ENCODE results near the gene PP2D1.
"Not testable (repeated sequence)": the region's sequence is repeated elsewhere in the genome, so short reads cannot be mapped to it uniquely, and the experiment has no call there.

PP2D1 gene

DNA sequence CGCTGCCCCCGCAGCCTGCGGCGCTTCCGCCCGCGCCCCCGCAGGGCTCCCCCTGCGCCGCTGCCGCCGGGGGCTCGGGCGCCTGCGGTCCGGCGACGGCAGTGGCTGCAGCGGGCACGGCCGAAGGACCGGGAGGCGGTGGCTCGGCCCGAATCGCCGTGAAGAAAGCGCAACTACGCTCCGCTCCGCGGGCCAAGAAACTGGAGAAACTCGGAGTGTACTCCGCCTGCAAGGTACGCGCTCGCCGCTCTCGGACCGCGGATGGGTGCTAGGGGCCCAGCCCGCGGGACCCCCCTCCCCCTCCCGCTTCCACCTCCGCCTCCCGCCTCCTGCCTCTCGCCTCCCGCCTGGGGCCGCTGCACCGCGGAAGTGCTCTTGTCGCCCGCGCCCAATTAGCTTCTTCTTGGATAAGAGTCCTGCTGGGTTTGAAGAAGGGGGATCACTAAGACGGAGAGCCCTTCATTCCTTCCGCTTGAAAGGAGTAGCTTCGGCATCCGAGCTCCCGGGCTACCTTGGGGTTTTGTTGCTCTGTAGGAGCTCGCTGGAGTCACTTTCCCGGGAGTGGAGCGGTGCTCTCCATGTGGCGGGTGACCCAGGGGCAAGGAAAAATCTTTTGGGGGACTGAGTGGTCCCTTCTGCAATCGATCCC lies 28.6 kb upstream of the PP2D1 start:
- DNase-seq (ENCODE audit: low spot score): peak; percentile 85

DNA sequence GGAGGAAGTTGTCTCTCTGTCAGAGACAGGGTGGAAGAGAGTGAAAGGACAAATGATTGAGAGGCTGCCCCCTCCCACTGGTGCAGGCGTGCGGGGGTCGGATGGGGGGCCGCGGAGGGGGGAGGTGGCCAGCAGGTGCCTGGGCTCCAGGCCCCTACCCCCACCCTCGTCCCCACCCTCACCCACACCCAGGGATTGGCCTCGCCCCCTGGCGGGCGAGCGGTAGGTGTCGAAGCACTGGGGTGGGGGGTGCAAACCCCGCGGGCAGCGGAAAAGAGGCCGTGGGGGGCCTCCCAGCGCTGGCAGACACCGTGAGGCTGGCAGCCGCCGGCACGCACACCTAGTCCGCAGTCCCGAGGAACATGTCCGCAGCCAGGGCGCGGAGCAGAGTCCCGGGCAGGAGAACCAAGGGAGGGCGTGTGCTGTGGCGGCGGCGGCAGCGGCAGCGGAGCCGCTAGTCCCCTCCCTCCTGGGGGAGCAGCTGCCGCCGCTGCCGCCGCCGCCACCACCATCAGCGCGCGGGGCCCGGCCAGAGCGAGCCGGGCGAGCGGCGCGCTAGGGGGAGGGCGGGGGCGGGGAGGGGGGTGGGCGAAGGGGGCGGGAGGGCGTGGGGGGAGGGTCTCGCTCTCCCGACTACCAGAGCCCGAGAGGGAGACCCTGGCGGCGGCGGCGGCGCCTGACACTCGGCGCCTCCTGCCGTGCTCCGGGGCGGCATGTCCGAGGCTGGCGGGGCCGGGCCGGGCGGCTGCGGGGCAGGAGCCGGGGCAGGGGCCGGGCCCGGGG lies 27.9 kb upstream of the PP2D1 start, which contains the start of gene KAT2B:
TSS of gene KAT2B (plus strand) at position 682 of the 783 bp plus-strand sequence. CDS start at position 714, 32 bp downstream.
- peak; percentile 92 for DNase-seq (ENCODE audit: low spot score)

DNA sequence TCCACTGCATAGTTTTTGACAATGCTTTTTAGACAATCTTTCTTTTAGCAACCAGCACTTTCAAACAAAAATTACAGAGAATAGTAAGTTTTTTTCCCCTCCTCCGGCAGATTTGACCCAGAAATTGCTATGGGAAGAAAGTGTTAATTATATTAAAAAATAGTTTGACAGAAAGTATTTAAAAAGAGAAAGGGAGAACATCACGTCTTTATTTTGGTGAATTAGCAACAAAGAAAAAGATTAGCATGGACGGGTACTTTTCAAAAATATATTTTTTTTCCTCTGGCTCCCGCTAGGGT lies 27.4 kb upstream of the PP2D1 start:
- no peak for DNase-seq (ENCODE audit: low spot score)

DNA sequence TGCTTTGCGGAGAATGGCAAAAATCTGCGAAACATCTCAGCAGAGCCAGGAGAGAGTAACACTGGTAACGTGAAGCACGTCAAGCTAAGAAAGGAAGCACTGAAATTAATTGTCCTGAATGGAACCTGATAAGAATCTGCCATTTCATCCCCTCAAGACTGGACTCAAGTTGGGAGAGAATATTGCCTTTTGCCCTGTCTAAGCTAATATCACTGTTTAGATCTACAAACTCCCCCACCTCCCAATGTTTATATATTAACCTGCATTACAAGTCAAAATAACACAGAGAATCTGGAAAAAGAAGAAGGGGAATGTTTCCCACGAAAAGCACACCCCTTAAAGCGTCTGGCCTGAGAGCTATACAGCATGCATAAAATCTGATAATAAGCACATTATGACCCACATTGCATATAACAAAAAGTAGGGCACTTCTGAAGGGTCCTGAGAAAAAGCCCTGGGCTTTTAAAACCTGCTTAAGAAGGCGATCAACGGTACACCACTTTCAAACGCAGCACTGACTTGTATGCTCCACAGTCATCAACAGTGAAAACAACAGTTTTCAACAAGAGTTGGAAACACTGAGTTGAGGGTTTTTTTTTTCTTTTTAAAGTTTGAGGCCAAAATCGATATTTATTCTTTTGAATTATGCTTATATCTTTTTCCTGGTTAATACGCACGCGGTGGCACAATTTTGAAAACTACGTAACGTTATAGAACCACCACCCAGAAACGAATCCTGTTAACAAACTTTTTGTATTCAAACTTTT lies 26.8 kb upstream of the PP2D1 start:
- DNase-seq (ENCODE audit: low spot score): no peak

DNA sequence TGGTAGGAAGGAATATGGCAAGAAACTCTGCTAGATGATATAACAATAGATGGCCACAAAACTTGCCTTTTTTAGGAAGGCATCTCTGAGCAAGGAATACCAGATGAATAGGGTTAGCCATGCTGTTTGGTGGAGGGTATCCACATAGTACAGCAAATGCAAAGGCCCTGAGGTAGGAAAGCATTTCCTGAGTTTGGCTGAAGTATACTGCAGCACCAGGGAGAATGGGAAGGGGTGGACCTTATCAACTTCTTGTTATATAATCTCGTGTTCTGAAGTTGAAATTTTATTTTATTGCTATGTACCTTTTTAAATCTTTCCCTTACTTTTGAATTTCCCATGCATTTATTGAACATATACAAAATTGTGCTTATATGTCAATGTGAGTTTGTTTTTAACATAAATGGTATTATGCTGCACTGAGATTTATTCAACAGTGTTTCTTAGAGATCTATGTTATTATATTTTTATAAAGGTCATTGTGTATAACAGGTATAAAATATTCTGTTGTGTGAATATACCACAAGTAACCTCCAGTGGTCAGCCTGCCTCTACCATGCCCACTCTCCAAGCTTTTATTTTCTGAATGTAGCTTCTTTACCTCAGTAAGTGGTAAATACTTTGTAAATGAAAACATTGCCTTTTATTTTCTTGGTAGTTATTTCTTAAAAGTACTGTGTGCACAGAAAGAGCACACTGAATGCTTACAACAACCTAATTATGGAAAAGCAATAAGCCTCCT lies 25.4 kb upstream of the PP2D1 start:
- DNase-seq (ENCODE audit: low spot score): no peak

DNA sequence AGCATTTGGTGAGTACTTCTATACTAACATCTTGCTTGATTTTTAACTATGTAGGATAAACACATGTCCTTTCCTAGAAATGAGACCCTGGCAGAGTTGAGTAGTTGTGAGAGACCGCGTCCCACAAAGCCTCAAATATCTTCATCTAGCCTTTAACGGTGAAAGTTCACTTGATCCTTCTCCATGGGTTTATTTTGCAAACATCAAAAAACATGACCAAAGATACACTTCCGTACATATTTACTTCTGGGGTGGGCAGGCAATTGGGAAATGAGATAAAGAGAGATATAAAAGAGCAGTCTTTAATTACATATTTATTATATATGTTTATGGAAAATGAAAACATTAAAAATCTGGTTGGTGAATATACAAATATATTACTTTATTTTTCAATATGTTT lies 23.0 kb upstream of the PP2D1 start:
- no peak for DNase-seq (ENCODE audit: low spot score)

DNA sequence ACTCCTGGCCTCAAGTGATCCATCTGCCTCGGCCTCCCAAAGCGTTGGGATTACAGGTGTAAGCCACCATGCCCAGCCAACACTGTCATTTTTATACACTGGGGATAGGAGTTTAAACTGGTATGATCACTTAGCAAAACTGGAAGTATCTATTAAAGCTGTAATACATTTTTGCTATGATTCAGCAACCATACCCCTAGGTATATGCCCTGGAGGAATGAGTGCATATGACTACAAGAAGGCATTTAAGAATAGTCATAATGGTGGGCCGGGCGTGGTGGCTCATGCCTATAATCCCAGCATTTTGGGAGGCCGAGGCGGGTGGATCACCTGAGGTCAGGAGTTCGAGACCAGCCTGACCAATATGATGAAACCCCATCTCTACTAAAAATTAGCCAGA lies 19.9 kb upstream of the PP2D1 start:
- DNase-seq (ENCODE audit: low spot score): not testable (repeated sequence)

DNA sequence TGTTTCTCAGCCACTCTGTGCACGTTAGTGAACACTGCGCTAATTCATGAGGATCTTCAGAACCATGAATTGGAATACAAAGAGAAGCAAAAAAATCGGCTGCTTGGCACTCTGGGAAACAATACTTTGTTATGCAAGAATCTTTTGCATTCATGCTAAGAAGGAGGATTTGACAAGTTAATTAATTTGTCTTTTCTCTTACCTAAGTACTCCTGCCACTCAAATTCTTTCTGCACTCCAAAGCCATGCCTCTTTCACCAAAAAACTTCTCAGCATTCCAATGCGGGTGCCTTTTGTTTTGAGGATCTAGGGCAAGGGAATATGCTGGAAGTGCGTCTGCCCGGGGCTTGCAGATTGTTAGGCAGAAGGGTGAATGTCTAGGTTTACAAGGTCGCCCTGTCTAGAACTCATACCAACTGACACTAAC lies 16.9 kb upstream of the PP2D1 start:
- DNase-seq (ENCODE audit: low spot score): peak; percentile 70

DNA sequence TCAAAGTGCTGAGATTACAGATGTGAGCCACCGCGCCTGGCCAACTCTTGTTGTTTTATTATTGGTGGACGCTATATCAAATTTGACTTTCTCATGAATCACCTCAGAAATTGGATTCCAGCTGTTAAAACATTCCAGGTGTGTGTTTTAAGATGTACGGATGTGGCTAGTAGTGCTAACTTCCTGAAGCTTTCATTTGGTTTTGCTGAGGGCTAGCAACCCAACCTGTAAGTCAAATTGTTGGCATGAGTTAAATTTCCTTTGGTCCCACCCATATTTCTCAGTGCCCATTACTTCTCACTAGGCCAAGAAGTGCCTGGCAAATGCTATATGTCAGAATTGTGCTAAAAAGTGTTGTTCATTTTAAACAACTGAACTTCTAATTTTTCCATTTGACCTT lies 15.1 kb upstream of the PP2D1 start:
- no peak for DNase-seq (ENCODE audit: low spot score)

DNA sequence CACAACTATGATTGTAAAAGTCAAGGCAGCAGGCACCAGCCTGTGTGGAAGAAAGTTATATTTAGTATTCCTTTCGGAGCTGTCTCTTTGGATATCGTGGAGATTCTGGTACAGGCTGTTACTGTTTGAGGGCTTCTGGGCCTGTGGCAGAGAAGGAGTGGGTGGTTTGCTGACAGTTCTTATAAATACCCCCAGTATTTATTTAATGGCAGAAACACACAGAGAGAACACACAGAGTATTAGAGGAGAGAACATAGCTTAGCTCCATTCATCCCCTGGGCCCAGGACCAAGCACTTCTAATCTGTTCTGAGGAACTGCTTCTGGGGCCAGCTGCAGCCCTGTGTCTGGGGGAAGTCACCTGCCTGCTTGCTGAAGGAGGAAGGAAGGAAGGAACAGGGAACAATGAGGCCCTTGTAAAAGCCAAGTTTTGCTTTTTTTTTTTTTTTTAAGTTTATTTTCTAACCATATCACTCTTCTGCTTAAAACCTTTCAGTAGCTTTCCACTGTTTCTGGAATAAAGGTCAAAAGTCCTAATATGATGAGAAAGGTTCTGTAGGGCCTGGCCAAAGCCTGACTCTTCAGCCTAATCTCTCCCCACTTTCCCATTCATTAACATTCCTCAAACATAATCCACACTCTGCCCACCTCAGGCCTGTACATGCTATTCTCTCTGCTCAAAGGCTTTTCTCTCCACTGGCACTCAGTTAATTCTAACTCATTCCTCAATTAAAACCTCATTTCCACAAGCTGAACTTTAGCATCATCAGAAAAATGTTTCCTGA lies 11.8 kb upstream of the PP2D1 start:
- peak; percentile 56 for DNase-seq (ENCODE audit: low spot score)

DNA sequence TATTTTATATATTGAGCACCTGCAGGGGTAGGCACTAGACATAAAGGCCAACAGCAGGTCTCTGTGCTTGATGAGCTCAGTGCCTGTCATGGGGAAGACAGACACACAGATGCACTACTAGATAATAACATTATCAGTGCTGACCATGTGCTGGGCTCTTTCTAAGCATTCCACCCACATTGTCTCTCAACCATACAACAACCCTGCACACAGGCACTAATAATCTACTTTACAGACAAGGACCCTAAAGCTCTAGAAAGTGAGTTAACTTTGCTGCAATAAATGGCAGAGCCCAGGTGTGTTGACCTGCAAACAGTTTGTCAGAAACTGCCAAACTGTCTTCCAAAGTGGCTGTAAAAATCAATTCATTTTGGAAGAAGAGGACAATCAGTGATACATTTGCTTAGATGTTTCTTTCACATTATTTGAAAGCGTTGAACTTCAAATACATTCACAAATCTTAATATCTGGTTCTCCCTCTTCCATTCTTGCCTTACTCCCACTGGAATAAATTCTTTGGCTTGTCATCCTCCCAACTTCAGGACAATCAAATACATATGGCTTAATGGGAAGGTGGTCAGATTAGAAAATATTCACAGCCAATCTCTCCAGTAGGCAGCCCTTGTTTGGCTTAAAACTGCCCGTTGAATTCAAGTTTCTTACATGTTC lies 11.0 kb upstream of the PP2D1 start:
- no peak for DNase-seq (ENCODE audit: low spot score)

DNA sequence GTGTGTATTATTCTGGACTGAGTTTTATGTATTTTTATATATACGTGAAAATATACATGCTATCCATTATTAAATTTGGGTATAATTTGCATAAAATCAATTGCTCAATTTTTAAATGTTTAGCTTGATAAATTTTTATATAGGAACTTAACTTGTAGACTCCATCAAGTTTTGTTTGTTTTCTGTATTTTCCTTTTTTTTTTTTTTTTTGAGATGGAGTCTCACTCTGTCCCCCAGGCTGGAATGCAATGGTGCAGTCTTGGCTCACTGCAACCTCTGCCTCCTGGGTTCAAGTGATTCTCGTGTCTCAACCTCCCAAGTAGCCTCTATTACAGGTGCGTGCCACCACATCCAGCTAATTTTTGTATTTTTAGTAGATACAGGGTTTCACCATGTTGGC lies 4.0 kb upstream of the PP2D1 start:
- DNase-seq (ENCODE audit: low spot score): not testable (repeated sequence)

DNA sequence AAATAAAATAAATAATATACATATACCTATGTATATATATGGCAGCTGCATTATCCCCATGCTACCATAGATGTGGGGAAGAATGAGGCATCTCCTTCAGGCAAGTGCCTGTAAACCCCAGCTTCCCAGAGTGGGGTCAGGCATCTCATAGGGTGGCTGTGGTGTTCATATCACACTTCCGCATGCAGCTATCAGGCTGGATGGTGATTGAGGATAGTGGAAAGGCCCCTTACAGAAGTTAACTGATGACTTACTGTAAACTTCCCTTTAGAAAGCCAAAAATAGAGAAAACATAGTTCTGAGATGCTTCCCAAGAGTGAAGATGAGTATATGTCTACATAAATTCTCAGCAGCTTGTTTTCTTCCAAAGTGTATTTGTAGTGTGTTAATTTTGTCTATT lies 3.5 kb upstream of the PP2D1 start:
- no peak for DNase-seq (ENCODE audit: low spot score)

DNA sequence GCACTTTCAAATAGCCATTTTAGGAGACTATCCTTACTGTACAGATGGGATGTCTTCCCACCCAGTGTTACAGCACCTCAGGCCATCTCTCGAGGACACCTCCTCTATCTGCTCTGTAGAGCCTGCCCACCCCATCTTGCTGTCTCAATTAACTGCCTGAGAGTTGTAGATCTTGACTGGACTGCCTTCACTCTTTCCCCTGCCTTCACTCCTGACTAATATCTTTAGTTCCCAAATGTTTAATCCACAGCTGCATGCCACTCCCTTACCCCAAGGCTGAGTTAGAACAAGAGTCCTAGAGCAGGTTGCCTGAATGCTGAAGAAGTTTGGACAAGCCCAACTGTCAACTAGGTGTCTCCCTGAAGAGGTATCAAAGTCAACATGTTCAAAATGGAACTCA lies 1.3 kb upstream of the PP2D1 start:
- DNase-seq (ENCODE audit: low spot score): no peak

DNA sequence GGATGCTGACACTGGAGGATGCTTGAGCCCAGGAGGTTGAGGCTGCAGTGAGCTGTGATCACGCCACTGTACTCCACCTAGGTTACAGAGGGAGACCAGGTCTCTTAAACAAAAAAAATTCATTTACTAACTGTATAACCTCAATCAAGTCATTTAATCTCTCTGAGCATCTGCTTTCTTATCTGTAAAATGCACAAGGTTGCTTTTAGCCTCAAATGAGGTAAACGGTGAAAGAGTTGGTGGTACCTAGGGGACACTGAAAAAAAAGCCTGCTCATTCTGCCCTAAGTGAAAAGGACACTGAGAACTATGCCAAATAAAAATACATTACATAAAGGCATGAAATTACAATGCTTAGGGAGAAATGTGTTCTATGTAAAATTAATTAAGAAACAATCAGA lies 3.4 kb downstream of the PP2D1 start:
- DNase-seq (ENCODE audit: low spot score): no peak

DNA sequence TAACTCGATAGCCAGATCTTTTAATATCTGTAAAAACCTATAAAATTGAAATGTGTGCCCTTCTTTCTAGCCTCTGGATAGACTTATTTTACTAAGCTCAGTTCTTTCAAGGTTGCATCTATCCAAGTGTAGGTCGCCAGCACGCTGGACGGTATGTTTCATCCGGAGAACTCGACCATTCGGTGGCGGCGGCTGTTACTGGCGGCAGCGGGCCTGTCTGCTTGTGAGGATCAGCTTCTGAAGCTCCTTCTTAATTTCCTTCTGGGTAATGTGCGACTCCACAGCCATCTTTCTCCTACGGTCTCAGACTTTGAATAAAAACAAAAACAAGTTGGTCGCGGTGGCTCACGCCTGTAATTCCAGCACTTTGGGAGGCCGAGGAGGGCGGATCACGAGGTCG lies 4.1 kb downstream of the PP2D1 start:
- DNase-seq (ENCODE audit: low spot score): no peak

DNA sequence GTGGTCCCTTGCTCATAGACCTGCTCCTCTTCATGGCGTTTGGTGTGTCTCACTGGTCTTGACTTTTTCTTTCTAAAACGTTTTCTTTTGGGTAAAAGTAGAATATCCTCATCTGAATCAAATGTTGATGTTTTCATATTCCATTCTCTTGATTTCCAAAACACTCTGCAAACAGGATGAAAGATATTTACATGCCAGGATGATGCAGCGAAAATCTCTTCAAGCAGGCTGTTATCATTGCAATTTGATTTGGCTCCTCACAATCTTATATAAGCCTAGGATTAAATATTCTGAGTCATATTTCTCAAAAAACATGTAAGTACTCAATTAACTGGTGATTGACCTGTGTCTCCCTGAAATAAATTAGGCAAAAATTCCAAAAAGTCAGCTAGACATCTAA lies 10.1 kb downstream of the PP2D1 start:
- DNase-seq (ENCODE audit: low spot score): no peak

DNA sequence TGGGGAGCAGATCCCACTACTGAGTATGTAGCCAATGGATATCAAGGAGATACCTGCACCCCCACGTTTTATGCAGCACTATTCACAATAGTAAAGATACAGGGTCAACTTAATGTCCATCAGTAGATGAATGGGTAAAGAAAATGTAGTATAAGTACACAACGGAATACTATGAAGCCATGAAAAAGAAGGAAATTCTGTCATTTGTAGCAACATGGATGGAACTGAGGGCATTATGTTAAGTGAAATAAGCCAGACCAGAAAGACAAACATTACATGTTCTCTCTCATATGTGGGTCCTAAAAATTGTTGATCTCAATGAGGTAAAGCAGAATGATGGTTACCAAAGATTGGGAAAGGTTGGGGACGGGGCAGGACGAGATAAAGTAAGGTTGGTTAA lies 14.6 kb downstream of the PP2D1 start:
- DNase-seq (ENCODE audit: low spot score): no peak

DNA sequence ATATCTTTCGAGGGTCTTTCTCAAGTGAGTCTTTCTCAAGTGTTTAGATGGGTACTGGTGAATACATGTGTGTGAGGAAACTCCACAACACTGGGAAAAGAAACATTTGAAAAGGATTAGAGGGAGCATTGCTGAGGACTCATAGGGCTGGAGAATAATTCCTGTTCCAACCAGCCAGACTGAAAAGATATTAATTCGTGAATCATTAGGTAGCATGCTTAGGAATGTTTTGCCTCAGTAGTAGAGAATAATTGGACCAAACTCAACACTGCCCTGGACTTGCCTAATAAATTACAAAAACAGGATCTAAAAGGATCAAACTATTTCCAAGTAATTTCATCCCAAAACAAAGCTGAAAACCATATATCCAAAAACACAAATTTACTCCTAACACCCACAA lies 17.3 kb downstream of the PP2D1 start:
- DNase-seq (ENCODE audit: low spot score): no peak

DNA sequence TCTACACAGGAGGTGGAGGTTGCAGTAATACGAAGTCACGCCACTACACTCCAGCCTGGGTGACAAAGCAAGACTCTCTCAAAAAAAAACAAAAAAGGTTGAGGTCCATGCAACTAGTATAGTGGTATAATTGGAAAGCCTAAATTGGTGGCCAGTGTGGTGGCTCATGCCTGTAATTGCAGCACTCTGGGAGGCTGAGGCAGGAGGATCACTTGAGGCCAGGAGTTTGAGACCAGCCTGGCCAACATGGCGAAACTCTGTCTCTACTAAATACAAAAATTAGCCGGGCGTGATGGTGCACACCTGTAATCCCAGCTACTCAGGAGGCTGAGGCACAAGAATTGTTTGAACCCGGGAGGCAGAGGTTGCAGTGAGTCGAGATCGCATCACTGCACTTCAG lies 23.2 kb downstream of the PP2D1 start:
- DNase-seq (ENCODE audit: low spot score): not testable (repeated sequence)

DNA sequence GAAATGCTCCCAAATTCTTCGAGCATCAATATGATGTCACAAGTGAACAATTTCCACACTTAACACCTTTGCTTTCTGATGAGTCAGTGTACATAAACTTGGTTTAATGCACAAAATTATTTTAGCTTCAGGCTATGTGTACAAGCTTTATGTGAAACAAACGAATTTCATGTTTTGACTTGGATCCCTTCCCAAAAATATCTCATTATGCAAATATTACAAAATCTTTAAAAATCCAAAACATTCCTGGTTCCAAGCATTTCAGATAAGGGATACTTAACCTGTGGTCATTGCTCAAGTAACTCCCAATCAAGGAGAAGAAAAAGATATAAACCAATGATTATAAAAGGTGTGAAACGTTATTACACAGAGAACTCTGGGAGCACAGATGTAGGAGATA lies 40.0 kb downstream of the PP2D1 start:
- DNase-seq (ENCODE audit: low spot score): no peak

Measured in putamen (tissue), 1 donor.